NK-92 treated with Interleukin-12 subunit alpha and Interleukin-12 subunit beta, amount 100 ng/mL, for 24 hours (cell line): ENCODE measurements around the gene PDE7B.
A peak's percentile ranks its signal among the peaks of the same experiment; 100 is the strongest.
"Not testable (repeated sequence)": the region's sequence is repeated elsewhere in the genome, so short reads cannot be mapped to it uniquely, and the experiment has no call there.

Experiments
- DNase-seq: peaks from one replicate; lab custom pipeline; 2025; lab: John Stamatoyannopoulos, UW

PDE7B gene

DNA sequence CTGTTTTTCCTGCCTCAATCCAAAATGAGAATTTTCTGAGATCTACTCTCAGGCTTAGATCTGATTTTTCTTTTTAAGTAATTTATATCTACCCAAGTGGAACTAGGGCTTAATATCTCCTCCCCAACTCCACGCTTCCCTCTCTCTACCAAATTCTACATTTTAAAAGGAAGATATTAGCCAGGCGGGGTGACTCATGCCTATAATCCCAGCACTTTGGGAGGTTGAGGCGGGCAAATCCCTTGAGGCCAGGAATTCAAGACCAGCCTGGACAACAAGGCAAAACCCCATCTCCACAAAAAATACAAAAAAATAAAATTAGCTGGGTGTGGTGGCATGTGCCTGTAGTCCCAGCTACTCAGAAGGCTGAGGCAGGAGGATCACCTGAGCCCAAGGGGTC is 337.6 kb downstream of the PDE7B start:
- DNase-seq, result no peak

GRCh38 chr6:136191606-136192312 is 340.3 kb downstream of the PDE7B start:
- DNase-seq, result no peak

GRCh38 chr6:136192902-136193301 is 341.4 kb downstream of the PDE7B start:
- DNase-seq, result no peak

- DNase-seq, result no peak
Observed at GRCh38 chr6:136201732-136202131, 350.2 kb downstream of the PDE7B start.

DNA sequence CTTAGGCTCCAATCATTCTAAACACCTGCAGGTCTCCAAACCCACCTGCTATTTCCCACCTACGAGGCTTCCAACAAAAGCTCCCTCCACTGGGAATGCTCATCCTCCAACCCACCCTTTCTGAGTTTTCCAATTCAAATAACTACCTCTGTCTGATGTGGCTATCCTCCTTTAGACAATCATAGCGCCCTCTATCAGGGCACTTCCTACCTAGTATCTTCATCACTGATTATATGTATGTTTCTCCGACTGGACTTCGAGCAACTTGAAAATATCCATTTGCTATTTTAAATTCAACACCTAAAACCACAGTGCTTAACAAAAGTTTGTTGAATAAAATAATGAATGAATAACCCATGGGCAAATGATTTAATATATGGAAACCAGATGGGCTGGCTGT is 357.3 kb downstream of the PDE7B start:
- no peak for DNase-seq

- DNase-seq, result no peak
Observed at GRCh38 chr6:136209496-136209895, 358.0 kb downstream of the PDE7B start.

GRCh38 chr6:136210398-136211165 is 359.1 kb downstream of the PDE7B start:
- no peak for DNase-seq

GRCh38 chr6:136212608-136213007 is 361.1 kb downstream of the PDE7B start:
- DNase-seq, result no peak

DNA sequence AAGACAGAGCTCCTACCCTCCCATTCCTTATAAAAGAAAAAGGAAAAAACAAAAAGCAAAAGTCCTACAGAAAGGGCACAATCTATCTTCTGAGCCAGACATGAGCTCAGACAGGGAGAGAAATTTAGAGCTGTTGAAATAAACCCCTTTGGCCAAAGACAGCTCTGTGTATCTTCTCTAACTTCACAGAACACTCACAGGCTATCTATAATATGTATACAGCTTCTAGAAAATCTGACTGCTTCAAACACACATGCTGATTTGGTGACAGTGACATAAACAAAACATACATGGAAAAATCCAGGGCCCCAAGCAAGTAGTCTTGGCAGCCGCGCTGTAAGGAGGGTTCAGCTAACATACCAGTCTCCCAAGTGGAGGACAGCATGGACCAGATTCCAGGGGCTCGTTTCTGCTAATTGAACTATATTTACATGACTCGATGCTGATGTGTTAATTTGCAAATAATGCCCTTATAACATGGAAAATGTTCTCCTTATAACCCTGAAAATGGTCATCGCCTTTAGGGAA is 361.6 kb downstream of the PDE7B start:
- DNase-seq, result no peak

- DNase-seq, result no peak
Observed at GRCh38 chr6:136213853-136214252, 362.4 kb downstream of the PDE7B start.

DNA sequence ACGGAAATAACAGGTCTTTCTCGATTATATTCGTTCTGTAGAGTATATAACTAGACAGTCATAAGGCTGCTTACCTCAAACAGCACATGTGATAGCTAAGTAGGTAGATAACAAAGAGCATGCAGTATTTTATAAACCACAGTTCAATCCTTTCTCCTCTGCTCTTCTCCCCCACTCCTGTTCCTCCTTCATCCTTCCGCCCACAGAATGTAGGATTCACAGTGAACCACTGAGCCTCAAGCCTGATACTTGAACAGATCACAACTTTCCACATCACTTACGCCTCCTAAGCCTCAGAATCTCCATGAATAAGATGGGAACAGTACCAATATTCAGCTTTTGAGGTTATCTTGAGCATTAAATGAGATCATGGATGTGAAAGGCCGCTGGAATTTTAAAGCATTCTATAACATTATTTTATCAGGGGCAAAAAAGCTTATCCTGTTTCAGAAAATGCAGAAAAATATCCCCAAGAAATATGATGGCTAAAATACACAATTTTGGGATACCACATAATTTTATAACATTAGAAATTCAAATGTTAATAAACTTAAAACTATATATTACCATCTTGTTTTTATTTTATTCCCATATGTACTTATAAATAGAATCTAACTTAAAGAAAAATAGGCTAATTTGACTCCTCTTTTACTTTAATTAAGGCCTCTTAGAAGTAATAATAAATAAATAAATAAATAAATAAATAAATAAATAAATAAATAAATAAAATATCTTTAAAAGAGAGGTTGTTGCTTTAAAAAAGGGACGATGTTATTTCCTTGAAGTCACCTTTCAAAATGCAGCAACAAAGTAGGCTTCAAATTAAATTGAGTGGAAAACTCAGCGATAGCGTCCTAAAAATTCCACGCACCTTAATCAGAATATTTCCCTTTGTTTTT is 365.3 kb downstream of the PDE7B start:
- DNase-seq, result no peak

GRCh38 chr6:136224974-136225373 is 373.5 kb downstream of the PDE7B start:
- not testable (repeated sequence) for DNase-seq

DNA sequence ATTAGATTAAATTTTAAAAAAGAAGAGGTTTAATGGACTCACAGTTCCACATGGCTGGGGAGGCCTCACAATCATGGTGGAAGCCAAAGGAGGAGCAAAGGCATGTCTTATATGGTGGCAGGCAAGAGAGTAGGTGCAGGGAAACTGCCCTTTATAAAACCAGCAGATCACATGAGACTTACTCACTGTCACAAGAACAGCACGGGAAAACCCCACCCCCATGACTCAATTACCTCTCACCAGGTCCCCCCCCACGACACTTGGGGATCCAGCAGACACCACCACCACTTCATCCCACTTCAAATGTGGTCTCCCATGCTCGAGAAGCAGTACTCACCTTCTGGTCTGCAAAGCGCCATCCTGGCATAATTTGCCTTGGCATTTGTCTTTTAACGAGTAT is 374.0 kb downstream of the PDE7B start:
- peak; percentile 34 for DNase-seq

DNA sequence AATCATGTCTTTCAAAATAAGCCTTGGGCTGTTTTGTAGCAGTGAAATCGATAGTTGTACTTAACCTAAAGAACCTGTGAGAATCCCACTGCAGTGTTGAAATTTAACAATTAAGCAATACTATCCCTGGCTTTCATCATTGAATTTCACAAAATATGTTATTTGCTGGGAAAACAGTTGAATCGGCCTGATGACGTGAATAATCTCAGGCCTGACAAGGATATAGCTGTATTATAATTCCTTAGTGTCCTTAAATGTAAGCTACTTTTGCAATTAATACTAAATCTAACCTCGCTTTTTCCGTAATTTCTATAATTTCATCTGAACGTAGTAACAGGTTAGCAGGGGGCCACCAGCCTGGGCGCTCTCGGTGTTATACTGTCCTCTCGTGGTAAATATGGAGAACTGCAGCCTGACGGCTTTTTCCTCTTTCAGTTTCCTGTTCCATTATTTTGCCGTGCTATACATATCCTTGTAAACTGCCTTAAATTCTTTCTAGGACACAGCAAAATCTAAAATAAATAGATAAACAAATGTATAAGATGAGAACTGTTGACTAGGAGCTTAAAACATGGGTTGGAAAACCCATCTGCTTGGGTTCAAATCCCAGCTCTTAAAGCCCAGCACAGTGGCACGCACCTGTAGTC is 374.6 kb downstream of the PDE7B start:
- DNase-seq, result peak; percentile 32

- no peak for DNase-seq
Observed at GRCh38 chr6:136226674-136227377, 375.3 kb downstream of the PDE7B start.

DNA sequence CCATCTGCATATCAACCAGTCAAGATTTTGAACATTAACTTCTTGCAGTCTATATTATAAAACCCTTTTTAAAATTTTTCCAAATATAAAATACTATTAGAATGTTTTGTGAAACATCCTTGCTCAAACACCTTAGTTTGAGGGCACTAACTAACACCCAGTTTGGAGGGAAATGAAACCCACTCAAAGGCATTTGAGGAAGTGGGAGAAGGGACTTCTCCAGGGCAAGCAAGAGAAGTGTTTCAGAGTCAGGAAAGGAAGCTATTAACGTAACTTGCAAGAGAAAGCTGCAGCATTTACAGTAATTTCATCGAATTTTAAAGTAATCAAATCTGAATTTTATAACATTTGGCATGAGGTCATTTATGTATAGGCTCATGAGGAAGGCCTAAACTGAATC is 377.3 kb downstream of the PDE7B start:
- no peak for DNase-seq

DNA sequence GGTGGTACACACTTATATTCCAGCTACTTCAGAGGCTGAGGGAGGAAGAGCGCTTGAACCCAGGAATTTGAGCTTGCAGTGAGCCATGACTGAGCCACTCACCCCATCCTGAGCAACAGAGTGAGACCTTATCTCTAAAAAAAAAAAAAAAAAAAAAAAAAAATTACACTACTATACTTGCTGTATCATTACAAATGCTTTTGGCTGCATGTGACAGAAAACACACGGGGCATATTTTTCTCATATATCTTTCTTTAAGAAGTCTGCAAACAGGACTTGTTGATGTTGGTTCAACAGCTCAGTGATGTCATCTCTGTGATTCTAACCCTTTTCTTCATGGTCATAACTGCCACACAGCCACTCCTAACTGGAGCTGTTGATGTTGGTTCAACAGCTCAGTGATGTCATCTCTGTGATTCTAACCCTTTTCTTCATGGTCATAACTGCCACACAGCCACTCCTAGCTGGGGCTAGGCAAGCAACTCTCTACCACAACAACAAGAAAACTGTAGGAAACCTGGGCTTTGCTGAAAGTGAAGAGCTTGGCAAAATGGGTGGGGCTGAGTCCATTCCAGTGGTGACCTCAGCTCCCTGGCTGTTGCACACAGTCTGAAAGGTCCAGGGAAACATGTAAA is 378.8 kb downstream of the PDE7B start:
- no peak for DNase-seq

GRCh38 chr6:136232701-136233100 is 381.2 kb downstream of the PDE7B start:
- no peak for DNase-seq

DNA sequence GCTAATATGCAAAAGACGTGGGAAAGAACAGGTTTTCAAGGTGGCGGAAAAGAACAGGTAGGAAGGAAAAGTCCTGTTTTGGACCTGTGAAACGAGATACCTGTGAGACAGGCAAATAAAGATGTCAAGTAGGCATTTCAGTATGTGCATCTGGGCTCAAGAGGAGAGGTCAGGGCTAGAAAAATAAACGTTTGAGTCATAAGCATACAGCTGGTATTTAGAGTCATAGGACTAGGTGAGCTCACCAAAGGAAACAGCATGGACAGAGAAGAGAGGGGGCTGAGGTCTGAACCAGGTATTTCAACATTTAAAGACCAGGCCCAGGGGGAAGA is 383.7 kb downstream of the PDE7B start:
- DNase-seq, result no peak

- DNase-seq, result no peak
Observed at GRCh38 chr6:136236466-136237293, 385.2 kb downstream of the PDE7B start.
